ENCODE results near the gene VPS52.

- TF ChIP-seq YY1 (tag by site-specific recombination; IDR thresholded peaks at IDR 0.05), result no peak
- TF ChIP-seq CTCF (tag by site-specific recombination; IDR thresholded peaks at IDR 0.05), result no peak
- no peak for TF ChIP-seq ATF2 (tag by site-specific recombination; IDR thresholded peaks at IDR 0.05; ENCODE audit: low read depth)
- no peak for TF ChIP-seq ZNF138 (tag by site-specific recombination; IDR thresholded peaks at IDR 0.05; ENCODE audit: borderline replicate concordance)
- no peak for TF ChIP-seq ZNF830 (tag by site-specific recombination; IDR thresholded peaks at IDR 0.05; ENCODE audit: low read depth)
Observed at GRCh38 chr6:33248643-33248931, 23.1 kb downstream of the VPS52 start.
